Neutrophil (primary cell): ENCODE results near the gene ELOVL3.

ENCODE experiments used
- H3K27ac ChIP-seq: fragments of 200-600 bp; sonication (generic); 2 replicates; pipeline ENCODE4 v1.5.1; 2016; ENCODE audit warnings: mild to moderate bottlenecking, moderate library complexity
- H3K27me3 ChIP-seq: fragments of 200-600 bp; sonication (generic); 2 replicates; pipeline ENCODE4 v1.6.0; 2016; ENCODE audit warnings: mild to moderate bottlenecking
- H3K36me3 ChIP-seq: fragments of 200-600 bp; sonication (generic); 2 replicates; pipeline ENCODE4 v1.5.1; 2017
- H3K4me1 ChIP-seq, 2 experiments: fragments of 200-600 bp in 1 of 2; sonication (generic) in 1 of 2; 1 replicate in 1 of 2; 2 replicates in 1 of 2; pipeline versions ENCODE4 v1.5.1 to v1.6.1; 2013 to 2016; ENCODE audit warnings: low read depth in 1 of 2, low read length in 1 of 2, mild to moderate bottlenecking in 1 of 2, moderate library complexity in 1 of 2; ENCODE audit not compliant: control insufficient read depth in 1 of 2, insufficient read depth in 1 of 2
- H3K4me3 ChIP-seq, 2 experiments: fragments of 200-600 bp in 1 of 2; sonication (generic) in 1 of 2; 1 replicate in 1 of 2; 2 replicates in 1 of 2; pipeline ENCODE4 v1.5.1; 2013 to 2016; ENCODE audit warnings: low read depth in 1 of 2, low read length in 1 of 2, mild to moderate bottlenecking in 1 of 2, moderate library complexity in 1 of 2
- H3K9me3 ChIP-seq: fragments of 200-600 bp; sonication (generic); 2 replicates; pipeline ENCODE4 v1.5.1; 2016
- TF ChIP-seq, protein P1 (sequence below): fragments of 200-600 bp; sonication (generic); IDR thresholded peaks from 2 replicates; pipeline ENCODE4 v1.5.1; 2016; ENCODE audit warnings: antibody characterized with exemption

The ELOVL3 gene

DNA sequence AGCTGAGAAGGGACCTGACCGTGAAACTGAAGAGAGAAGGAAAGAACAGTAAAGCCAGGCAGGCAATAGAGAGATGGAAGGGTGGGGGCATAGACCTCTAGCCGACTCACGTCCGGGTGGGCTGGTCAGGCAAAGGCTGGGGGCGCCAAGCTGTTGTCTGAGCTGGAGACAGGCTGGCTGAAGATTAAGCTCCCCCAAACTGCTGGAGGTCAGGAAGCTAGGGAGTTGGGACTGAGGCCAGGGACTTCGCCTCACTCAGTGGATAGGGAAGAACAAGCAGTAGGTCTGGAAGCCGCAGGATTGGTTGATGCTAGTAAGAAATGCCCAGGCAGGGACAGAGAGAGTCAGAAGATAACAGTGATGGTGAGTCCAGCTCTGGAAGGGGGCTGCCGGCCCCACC lies 9.9 kb downstream of the ELOVL3 start:
- TF ChIP-seq, protein P1, sequence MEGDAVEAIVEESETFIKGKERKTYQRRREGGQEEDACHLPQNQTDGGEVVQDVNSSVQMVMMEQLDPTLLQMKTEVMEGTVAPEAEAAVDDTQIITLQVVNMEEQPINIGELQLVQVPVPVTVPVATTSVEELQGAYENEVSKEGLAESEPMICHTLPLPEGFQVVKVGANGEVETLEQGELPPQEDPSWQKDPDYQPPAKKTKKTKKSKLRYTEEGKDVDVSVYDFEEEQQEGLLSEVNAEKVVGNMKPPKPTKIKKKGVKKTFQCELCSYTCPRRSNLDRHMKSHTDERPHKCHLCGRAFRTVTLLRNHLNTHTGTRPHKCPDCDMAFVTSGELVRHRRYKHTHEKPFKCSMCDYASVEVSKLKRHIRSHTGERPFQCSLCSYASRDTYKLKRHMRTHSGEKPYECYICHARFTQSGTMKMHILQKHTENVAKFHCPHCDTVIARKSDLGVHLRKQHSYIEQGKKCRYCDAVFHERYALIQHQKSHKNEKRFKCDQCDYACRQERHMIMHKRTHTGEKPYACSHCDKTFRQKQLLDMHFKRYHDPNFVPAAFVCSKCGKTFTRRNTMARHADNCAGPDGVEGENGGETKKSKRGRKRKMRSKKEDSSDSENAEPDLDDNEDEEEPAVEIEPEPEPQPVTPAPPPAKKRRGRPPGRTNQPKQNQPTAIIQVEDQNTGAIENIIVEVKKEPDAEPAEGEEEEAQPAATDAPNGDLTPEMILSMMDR: no peak
- Histone ChIP-seq H3K4me1 (peaks cover 18 to 19% of the 10 kb centered on the region in 2 experiments), H3K27ac (no peak overlapping the region), H3K9me3 (no peaks in the 10 kb centered on the region), H3K36me3 (no peaks in the 10 kb centered on the region), H3K4me3 (no peak overlapping the region), H3K27me3 (peaks cover 100% of the 10 kb centered on the region)

DNA sequence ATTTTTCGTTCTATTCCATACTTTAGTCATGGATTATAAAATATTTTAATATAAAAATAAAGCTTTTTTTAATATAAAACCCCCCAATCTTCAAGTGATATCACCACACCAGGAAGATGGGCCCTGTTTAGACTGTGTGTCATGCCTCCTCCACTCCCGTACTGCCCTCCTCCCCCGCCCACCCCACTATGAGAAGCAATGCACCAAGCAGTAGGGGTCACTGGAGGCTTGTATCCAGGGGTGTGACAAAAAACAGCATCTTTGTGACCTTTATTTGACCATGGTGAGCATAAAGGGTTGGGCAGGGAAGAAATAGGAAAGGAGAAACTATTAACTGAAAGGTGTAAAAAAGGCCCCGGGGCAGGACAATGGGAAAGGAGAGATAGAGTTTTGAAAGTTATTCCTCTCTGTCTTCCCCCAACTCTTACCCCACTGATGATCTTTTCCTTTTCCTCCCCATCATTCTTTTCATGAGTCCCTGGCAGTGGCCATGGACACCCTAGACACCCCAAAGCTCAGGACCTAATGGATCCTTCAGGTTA lies 11.7 kb downstream of the ELOVL3 start:
- Histone ChIP-seq H3K36me3 (no peaks in the 10 kb centered on the region), H3K9me3 (no peaks in the 10 kb centered on the region), H3K4me1 (peaks cover 18 to 21% of the 10 kb centered on the region in 2 experiments), H3K27ac (no peak overlapping the region), H3K4me3 (no peak overlapping the region), H3K27me3 (peaks cover 100% of the 10 kb centered on the region)
- TF ChIP-seq, protein P1: no peak

DNA sequence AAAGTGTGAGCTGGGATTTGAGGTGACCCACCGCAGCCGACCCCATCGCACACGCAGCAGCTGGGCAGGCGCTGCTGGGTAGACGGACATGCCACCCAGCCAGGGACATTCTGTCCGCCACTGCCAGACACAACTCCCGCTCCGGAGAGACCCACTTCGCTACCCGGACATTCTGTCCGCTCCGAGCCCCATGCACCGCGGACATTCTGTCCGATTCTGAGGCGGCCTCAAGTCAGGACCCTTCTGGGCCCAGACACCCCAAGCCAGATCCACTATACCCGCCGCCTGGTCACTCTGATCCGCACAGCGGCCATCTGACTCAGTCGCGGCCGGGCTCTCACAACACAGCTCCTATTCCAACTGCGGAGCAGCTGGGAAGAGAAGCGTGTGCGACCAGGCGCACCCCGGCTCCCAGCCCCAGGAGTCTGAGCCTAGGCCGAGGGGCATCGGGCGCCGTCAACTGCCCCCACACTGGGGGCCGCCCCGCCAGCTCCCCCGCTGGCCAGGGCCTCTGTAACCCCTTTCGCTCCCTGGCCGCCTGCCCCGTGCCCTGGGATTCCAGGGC lies 14.4 kb downstream of the ELOVL3 start:
- H3K4me1 ChIP-seq: peaks cover 26 to 27% of the 10 kb centered on the region in 2 experiments
- H3K36me3 ChIP-seq: no peaks in the 10 kb centered on the region
- H3K4me3 ChIP-seq: peak overlapping the region in 1 of 2 experiments; percentile 59
- H3K27ac ChIP-seq: no peak overlapping the region
- H3K27me3 ChIP-seq: peaks cover 79% of the 10 kb centered on the region
- TF ChIP-seq, protein P1: no peak
- H3K9me3 ChIP-seq: no peaks in the 10 kb centered on the region

DNA sequence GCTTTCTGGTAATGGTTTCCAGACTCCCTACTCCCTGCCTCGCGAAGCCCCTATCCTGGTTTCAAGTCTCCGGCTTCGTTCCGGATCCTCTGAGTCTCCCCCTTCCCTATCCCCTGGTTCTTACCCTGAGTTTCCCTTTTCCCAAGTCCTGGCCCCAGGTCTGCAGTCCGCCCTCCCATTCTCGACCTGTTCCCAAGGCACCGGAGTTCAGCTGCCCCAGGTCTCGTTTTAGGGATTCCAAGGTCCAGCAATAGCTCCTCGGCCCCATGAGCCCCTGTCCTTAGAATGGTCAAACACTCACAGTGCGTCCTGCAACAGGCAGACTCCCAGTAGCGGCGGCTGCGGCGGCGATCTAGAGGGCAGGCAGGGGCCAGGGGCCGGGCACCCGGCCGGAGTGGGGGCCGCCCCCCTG lies 14.9 kb downstream of the ELOVL3 start:
- H3K4me3 ChIP-seq: peak overlapping the region in 1 of 2 experiments; percentile 59
- TF ChIP-seq, protein P1: no peak
- no peaks in the 10 kb centered on the region for H3K36me3 ChIP-seq
- H3K9me3 ChIP-seq: no peaks in the 10 kb centered on the region
- peaks cover 30 to 31% of the 10 kb centered on the region in 2 experiments for H3K4me1 ChIP-seq
- H3K27ac ChIP-seq: no peak overlapping the region
- peaks cover 74% of the 10 kb centered on the region for H3K27me3 ChIP-seq

GRCh38 chr10:102241444-102242117 lies 15.5 kb downstream of the ELOVL3 start, which contains the start of gene PITX3:
TSS of gene PITX3 (minus strand) at chr10:102241512. CDS start at chr10:102232080, 9,432 bp downstream.
- H3K27me3 ChIP-seq: peaks cover 69% of the 10 kb centered on the region
- no peaks in the 10 kb centered on the region for H3K36me3 ChIP-seq
- H3K9me3 ChIP-seq: no peaks in the 10 kb centered on the region
- TF ChIP-seq, protein P1: no peak
- H3K4me1 ChIP-seq: peaks cover 35 to 36% of the 10 kb centered on the region in 2 experiments
- H3K27ac ChIP-seq: no peak within 1 kb of the TSS
- H3K4me3 ChIP-seq: peak within 1 kb of the TSS; percentile 30 to 59
